GM10266 (cell line): ENCODE results near the gene DEFB125.
"Not testable (repeated sequence)": the region's sequence is repeated elsewhere in the genome, so short reads cannot be mapped to it uniquely, and the experiment has no call there.

Experiments
- DNase-seq: peaks from one replicate; pipeline ENCODE4 v3.0.0; 2012; ENCODE audit errors: extremely low spot score
- TF ChIP-seq, protein P1 (sequence below): IDR thresholded peaks from 2 replicates; pipeline ENCODE4 v1.5.1; 2012; ENCODE audit warnings: mild to moderate bottlenecking, low read depth; ENCODE audit not compliant: control insufficient read depth, insufficient read depth; ENCODE audit errors: missing control alignments

The DEFB125 gene

GRCh38 chr20:103456-103855 lies 16.0 kb downstream of the DEFB125 start:
- TF ChIP-seq, protein P1, sequence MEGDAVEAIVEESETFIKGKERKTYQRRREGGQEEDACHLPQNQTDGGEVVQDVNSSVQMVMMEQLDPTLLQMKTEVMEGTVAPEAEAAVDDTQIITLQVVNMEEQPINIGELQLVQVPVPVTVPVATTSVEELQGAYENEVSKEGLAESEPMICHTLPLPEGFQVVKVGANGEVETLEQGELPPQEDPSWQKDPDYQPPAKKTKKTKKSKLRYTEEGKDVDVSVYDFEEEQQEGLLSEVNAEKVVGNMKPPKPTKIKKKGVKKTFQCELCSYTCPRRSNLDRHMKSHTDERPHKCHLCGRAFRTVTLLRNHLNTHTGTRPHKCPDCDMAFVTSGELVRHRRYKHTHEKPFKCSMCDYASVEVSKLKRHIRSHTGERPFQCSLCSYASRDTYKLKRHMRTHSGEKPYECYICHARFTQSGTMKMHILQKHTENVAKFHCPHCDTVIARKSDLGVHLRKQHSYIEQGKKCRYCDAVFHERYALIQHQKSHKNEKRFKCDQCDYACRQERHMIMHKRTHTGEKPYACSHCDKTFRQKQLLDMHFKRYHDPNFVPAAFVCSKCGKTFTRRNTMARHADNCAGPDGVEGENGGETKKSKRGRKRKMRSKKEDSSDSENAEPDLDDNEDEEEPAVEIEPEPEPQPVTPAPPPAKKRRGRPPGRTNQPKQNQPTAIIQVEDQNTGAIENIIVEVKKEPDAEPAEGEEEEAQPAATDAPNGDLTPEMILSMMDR, result no peak
- DNase-seq, result no peak

- no peak for DNase-seq
- TF ChIP-seq, protein P1, result no peak
These were observed 24.9 kb downstream of the DEFB125 start for GRCh38 chr20:112396-112795.

GRCh38 chr20:117518-117917 lies 30.0 kb downstream of the DEFB125 start:
- no peak for DNase-seq
- TF ChIP-seq, protein P1, result no peak

- not testable (repeated sequence) for DNase-seq
These were observed 42.4 kb downstream of the DEFB125 start for GRCh38 chr20:129786-130323.

GRCh38 chr20:137668-138490 lies 50.4 kb downstream of the DEFB125 start:
- TF ChIP-seq, protein P1, result no peak
- DNase-seq, result no peak

DNA sequence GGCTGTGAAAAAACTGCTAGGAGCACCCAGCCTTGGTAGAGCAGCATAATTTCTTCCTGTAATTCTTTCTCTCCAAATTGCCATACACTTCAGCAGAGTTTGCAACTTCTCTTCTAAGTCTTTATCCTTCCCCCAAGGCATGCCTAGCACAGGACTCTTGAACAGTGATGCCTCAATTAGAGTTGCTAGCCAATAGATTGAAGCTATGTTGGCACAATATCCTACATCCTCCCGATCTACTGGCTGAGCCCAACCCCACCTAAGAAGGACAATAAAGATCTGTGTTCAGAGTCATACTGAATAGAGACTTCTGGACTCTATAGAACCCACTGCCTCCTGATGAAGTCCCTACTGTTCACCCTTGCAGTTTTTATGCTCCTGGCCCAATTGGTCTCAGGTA lies 54.8 kb downstream of the DEFB125 start, which contains the start of gene DEFB126:
DEFB126 (plus strand) TSS at position 301 of the 400 bp plus-strand sequence; CDS start at position 340, 39 bp downstream.
- TF ChIP-seq, protein P1, result no peak
- DNase-seq, result no peak

GRCh38 chr20:145877-146276 lies 58.4 kb downstream of the DEFB125 start:
- DNase-seq, result no peak
- TF ChIP-seq, protein P1, result no peak
